Nephron (organoid): ENCODE results near the gene MIOX.

Experiments used
- H3K27ac Mint-ChIP-seq, 3 experiments: 2 replicates each; pipeline ENCODE4 v1.8.0; 2020; ENCODE audit warnings: mixed read lengths in 3 of 3, mild to moderate bottlenecking in 2 of 3, moderate library complexity in 1 of 3
- H3K27me3 Mint-ChIP-seq: 2 replicates; pipeline ENCODE4 v1.8.0; 2021; ENCODE audit warnings: low read depth, mild to moderate bottlenecking, moderate library complexity, mixed read lengths
- H3K36me3 Mint-ChIP-seq: 2 replicates; pipeline ENCODE4 v1.8.0; 2020; ENCODE audit warnings: low read depth, mixed read lengths
- H3K4me1 Mint-ChIP-seq: 2 replicates; pipeline ENCODE4 v1.8.0; 2020; ENCODE audit warnings: mixed read lengths
- H3K4me3 Mint-ChIP-seq, 3 experiments: 2 replicates each; pipeline ENCODE4 v1.8.0; 2020; ENCODE audit warnings: mild to moderate bottlenecking in 3 of 3, mixed read lengths in 3 of 3, moderate library complexity in 2 of 3
- H3K9me3 Mint-ChIP-seq: 2 replicates; pipeline ENCODE4 v1.8.0; 2020; ENCODE audit warnings: mixed read lengths
- CTCF ChIP-seq, 3 experiments: fragments of 200-600 bp; sonication (generic); IDR thresholded peaks; one replicate each; pipeline ENCODE4 v1.5.0; 2021; ENCODE audit warnings: antibody characterized with exemption in 3 of 3; ENCODE audit not compliant: unreplicated experiment in 3 of 3

MIOX gene

GRCh38 chr22:50469377-50470305 lies 17.0 kb upstream of the MIOX start:
- Mint-ChIP-seq H3K27ac (no peak overlapping the region), H3K9me3 (no peaks in the 10 kb centered on the region), H3K4me3 (no peak overlapping the region), H3K27me3 (no peaks in the 10 kb centered on the region), H3K4me1 (peaks cover 35% of the 10 kb centered on the region), H3K36me3 (peaks cover 6% of the 10 kb centered on the region)
- TF ChIP-seq CTCF (IDR thresholded peaks at IDR 0.05; ENCODE audit: unreplicated experiment in 3 of 3) = no peak

GRCh38 chr22:50470491-50470890 lies 16.2 kb upstream of the MIOX start:
- no peaks in the 10 kb centered on the region for H3K27me3 Mint-ChIP-seq
- no peaks in the 10 kb centered on the region for H3K9me3 Mint-ChIP-seq
- peaks cover 35% of the 10 kb centered on the region for H3K4me1 Mint-ChIP-seq
- peak overlapping the region; percentile 12 to 63 (median 43) for H3K4me3 Mint-ChIP-seq
- peaks cover 6% of the 10 kb centered on the region for H3K36me3 Mint-ChIP-seq
- TF ChIP-seq CTCF (IDR thresholded peaks at IDR 0.05; ENCODE audit: unreplicated experiment in 3 of 3) = no peak
- H3K27ac Mint-ChIP-seq = peak overlapping the region in 1 of 3 experiments; percentile 42

- peaks cover 6% of the 10 kb centered on the region for H3K36me3 Mint-ChIP-seq
- H3K27me3 Mint-ChIP-seq = no peaks in the 10 kb centered on the region
- peak overlapping the region in 2 of 3 experiments; percentile 75 for H3K4me3 Mint-ChIP-seq
- no peak overlapping the region for H3K27ac Mint-ChIP-seq
- no peaks in the 10 kb centered on the region for H3K9me3 Mint-ChIP-seq
- peaks cover 35% of the 10 kb centered on the region for H3K4me1 Mint-ChIP-seq
- TF ChIP-seq CTCF (IDR thresholded peaks at IDR 0.05; ENCODE audit: unreplicated experiment in 3 of 3) = no peak
Observed at GRCh38 chr22:50471197-50471847, 15.3 kb upstream of the MIOX start.

- Mint-ChIP-seq H3K9me3 (no peaks in the 10 kb centered on the region), H3K27me3 (peaks cover 4% of the 10 kb centered on the region), H3K36me3 (peaks cover under 1% of the 10 kb centered on the region), H3K27ac (no peak overlapping the region), H3K4me3 (peak overlapping the region; percentile 65 to 75 (median 75)), H3K4me1 (peaks cover 37% of the 10 kb centered on the region)
- no peak for TF ChIP-seq CTCF (IDR thresholded peaks at IDR 0.05; ENCODE audit: unreplicated experiment in 3 of 3)
Observed at GRCh38 chr22:50471962-50472361, 14.7 kb upstream of the MIOX start.

- Mint-ChIP-seq H3K4me1 (peaks cover 42% of the 10 kb centered on the region), H3K36me3 (no peaks in the 10 kb centered on the region), H3K4me3 (peak overlapping the region; percentile 90 to 97 (median 92)), H3K27ac (peak overlapping the region; percentile 7 to 69 (median 42)), H3K27me3 (peaks cover 15% of the 10 kb centered on the region), H3K9me3 (no peaks in the 10 kb centered on the region)
- TF ChIP-seq CTCF (IDR thresholded peaks at IDR 0.05; ENCODE audit: unreplicated experiment in 3 of 3) = no peak
Observed at GRCh38 chr22:50473088-50473487, 13.6 kb upstream of the MIOX start.
